NCI-H146 treated with DMSO at 0.1 percent for 48 hours (cell line): Measurements from ENCODE around the gene KDM1A.
A peak's percentile ranks its signal among the peaks of the same experiment; 100 is the strongest.

Experiments used
- DNase-seq: peaks from one replicate; lab custom pipeline; 2025; ENCODE audit not compliant: unreplicated experiment; lab: John Stamatoyannopoulos, UW

The KDM1A gene

DNA sequence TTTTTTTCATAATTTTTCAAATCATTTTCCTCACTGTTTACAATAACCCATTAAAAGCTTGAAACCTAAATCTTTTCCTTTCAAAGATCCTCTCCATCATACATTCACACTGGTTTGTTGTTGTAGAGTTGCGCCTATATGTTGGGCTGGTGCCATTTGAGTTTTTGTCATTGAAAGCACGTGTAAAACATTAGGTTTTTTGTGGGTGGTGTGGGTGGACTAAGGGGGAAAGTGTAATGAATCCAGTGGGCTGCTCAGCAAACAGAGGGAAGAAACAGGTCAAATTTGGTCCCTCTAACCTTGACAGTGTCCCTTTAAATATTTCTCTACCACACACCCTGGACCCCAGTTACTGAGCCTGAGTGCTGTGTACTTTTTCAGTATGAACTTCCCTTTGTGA lies 46.8 kb downstream of the KDM1A start:
- DNase-seq, result no peak

DNA sequence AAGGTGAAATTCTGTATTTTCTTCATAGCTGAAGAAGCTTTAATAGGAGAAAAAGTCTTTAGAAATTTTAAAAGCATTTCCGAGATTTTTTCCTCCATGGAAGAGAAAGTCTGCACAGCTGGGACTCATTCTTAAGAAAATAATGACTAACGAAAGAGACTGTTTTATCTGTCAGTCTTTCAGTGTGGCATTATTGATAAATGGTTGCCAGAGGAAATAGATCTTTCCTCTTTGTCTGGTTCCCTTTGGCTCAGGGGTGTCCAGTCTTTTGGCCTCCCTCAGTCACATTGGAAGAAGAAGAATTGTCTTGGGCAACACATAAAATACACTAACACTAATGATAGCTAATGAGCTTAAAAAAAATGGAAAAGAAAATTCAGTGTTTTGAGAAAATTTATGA lies 49.9 kb downstream of the KDM1A start:
- DNase-seq, result no peak

DNA sequence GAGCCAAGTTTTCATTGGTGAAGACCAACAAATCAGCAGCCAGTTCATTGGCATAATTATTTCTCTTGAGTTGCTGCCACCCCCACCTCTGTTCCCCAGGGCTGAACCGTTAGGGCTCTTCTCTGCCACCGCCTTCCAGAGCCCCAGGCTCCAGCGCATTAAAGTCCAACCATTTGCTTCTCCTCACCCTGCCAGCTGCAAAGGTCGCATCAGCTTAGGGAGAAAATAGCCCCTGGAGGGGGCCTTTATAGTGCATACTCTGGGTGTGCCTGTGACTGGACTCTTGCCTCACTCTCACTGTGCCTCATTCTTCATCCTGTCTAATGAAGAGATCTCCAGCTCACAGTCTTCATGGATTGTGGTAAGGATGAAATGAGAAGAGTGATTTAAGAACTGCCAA lies 50.4 kb downstream of the KDM1A start:
- no peak for DNase-seq

DNA sequence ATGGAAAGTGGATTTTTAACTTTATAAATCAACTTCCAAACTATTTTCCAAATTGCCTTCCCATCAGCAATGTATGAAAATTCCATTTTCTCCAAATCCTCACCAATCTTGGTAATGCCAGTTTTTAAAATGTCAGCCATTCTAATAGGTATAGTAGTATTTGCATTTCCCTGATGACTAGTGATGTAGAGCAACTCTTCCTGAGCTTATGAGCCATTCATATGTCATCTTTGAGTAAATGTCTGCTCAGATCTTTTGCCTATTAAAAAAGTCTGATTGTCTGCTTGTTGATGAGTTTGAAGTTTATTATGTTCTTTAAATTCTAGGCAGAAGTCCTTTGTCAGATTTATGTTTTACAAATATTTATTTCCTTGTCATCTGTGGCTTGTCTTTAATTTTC lies 54.7 kb downstream of the KDM1A start:
- no peak for DNase-seq

DNA sequence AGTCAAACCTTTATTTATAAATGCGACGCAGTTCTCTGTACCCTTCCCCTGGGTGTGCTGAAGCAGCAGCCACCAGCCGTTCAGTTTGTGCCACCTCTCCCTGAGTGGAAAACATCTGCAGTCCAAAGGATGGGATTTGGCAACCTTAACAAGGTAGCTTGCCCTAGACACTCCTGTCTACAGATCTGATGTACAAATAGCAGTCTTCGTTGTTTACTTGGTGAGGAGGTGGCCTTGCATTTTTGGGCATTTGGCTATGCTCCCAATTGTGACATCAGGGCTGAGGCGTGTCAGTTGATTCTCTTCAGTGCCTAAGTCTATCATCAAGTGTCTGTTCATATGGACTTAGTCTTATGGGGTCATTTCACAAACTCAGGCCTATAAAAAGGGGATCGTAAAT lies 59.8 kb downstream of the KDM1A start:
- DNase-seq, result no peak

DNA sequence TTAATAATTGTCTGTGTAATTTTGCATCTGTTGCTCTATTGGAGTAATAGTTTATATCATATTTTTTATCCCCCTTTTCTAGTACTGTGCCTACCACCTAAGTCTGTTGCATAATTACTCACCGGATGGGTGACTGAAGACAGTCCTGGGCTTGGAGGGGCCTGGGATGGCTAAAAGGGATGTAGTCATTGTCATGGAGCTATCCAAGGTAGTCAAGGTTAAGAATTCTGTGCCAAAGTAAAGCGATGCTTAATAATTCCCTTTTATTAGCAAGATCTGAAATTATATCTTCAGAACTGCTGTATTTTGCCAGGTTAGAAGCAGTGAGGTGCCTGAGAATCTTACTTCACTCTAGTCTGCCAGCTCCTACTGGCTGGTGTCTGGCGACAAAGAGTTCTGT lies 61.6 kb downstream of the KDM1A start:
- DNase-seq, result no peak

DNA sequence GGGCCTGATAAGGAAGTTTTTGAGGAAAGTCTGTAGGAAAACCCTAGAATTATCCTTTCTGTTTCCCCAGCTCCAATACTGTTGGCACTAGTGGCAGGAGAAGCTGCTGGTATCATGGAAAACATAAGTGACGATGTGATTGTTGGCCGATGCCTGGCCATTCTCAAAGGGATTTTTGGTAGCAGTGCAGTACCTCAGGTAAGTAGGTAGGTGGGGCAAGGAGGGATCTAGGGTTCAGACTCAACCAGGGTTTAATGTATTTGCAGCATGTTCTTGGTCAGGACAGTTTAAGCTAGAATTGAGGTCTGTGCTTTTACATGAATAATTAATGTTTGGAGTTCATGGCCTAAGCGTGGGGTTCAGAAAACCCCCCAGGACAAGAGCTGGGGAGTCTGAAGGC lies 62.1 kb downstream of the KDM1A start:
- no peak for DNase-seq

DNA sequence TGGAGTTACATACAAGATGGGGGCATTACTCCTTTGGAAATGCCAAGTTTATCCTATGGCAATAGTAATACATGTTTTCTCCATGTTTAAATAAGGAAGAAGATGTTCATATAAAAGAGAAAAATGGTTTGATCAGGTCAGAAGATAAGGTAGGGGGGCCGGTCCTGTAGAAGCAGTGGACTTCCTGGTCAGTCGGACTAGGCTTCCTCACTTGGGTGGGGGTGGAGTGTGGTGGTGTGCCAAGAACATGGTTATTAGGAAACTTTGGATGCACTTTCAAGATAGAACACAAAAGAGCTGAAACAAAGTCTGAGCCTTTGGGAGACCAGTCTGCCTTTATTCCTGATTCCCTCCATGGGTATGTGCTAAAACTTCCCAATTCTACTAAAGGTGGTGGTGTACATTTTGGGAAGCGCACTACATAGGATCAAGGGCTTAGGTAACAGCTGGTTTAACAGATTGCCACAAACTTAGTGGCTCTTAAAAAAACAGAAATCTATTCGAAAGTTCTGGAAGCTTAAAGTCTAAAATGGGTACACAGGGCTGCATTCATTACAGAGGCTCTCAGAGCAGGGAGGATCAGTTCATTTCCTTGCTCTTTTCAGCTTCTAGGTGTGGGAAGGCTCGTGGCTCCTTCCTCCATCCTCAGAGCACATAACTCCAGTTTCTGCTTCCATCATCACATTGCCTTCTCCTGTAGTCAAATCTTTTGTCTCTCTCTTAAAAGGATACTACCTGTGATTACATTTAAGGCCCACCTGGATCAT lies 64.6 kb downstream of the KDM1A start:
- no peak for DNase-seq

DNA sequence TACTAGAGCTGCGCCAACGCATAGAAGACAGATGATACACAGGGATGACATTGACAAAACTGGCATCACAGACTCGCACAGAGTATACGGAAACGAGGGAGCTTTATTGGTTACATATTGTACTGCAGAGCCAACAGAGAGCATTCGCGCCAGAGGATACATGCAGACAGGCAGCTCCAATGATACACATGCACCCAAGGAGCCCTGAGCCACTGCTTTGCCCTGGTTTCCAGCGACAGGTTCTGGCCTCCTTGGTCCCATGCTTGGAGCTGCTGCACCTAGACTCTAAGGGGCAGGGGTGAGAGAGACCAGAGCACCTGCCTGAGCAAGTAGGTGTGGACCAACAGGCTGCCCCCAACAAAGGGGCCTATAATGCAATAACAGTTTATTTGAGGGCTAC lies 65.6 kb downstream of the KDM1A start:
- no peak for DNase-seq

DNA sequence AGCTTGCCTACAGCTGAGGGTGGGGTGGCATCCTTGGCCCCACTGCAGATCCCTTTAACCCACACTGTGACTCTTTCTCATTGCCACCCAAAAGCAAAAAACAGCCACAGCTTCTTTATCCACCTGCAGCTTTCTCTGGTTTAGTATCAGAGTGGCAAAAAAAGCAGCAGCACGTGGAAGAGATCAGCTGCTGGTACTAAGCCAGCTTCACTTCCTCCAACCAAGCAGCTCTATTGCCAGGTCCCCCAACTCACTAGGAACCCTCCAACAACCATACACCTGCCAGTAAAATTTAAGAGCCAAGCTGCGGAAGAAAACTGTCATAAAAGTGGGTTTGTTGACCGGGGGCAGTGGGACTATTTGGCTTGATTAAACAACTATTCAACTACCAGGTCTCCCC lies 66.4 kb downstream of the KDM1A start:
- no peak for DNase-seq

DNA sequence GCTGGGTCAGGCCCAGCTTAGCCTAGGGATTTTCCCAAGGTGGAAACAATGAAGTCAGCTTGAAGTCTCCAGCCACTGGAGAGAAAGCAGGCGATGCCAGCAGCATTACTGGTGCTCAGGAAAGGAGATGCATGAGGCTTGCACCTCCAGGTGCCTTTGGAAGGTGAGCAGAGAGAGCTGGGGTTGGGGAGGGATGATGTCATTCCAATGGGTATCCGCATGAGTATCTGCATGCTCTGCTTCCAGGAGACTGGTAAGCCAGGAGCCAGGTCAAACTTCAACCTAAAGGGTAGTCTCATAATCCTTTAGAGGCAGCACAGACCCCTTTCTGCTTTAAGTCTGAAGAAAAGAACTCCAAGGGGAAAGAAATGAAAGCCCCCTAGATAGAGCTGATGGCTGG lies 68.8 kb downstream of the KDM1A start:
- no peak for DNase-seq

DNA sequence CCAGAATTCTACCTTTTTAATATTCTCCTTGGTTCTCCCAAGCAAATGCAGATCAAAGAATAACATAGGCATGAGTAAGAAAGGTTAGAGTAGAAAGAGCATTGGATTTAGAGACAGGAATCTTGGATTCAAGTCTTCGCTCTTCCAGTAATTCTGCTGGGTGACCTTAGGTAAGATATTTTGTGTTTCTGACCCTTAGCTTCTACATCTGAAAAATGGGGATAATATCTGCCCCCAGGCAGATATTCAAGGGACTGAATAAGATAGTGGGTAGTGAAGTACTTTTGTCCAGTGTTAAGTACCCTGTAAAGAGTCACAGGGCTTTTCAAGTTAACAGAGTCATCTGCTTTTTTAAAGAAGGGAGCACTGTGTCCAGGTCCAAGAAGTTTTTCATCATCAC lies 70.8 kb downstream of the KDM1A start:
- no peak for DNase-seq

DNA sequence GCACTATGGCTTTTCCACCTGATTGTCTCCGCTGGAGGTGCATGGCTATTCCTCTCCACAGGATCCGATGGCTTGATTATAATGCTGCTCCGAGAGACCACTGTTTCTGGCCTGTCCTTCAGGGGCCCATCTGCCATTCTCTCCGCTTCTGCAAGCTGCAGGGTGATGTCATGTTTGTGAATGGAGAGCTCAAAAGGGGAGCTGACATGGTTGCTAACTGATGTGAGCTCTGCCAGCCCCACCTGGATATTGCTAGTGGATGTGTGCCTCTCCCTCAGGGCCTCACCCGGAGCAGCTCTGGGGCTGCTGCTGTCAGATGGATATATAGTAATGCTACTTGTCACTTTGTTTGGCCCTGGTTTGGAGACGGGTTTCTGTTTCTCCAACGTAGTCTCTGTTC lies 72.3 kb downstream of the KDM1A start:
- DNase-seq, result no peak

DNA sequence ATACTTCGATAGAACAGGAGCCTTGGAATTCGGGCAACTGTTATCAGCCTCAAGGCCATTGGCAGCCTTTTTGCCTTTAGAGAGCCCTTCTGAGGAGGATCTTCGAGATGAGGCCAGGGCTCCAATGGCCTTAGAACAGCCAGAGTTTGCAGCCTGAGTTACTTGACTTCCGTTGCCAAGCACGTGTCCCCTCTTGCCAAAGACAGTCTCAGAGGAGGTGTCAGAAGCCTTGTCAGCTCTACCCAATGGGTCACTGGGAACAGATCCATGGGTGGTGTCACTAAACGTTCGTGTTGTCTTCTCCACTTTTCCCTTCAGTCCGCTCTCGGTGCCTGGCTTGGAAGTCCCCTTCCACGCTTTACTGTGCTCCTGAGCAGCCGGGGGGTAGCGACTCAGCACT lies 73.2 kb downstream of the KDM1A start:
- no peak for DNase-seq

DNA sequence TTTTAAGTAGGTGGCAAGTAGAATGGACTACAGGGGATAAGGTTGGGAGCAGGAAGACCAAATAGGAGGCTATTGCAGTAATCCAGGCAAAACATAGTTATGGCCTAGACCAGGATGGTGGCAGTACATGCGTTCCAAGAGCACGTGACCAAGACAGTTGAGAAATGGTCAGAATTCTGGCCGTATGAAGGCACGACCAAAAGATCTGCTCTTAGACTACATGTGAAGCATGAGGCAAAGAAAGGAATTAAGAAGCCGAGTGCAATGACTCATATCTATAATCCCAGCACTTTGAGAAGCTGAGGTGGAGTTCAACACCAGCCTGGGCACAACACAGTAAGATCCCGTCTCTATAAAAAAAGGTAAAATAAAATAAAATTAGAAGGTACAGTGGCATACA lies 78.0 kb downstream of the KDM1A start:
- no peak for DNase-seq

DNA sequence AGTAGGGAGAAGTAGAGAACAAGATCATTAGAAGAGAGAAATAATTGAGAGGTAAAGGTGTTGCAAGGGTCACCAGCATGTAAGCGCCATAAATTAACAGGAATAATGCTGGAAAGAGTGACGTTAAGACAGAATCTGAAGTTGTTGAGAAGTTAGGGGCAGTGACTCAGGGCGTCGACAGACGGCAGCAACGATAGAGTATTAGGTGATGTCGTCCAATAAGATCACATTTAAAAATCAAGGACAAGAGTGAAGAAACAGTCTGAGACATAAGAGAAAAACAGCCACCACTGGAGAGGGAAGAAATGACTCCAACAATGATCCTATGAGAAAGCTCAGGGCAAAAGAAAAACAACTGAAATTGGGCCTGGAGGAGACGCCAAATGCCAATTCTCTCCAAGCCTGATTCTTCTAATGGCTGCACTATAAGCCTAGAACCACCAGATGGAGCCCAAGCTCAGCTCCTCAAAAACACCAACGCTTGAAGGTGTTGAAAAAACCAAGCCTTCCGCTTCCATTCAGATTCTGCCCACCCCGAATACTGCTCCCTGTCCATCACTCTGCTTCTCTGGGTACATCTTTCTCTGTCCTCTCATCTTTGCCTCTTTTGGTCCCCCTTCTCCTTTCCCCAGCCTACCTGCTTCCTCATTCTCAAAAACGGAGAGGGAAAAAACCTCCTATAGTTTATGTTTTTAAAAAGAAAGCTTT lies 79.3 kb downstream of the KDM1A start:
- peak; percentile 13 for DNase-seq

DNA sequence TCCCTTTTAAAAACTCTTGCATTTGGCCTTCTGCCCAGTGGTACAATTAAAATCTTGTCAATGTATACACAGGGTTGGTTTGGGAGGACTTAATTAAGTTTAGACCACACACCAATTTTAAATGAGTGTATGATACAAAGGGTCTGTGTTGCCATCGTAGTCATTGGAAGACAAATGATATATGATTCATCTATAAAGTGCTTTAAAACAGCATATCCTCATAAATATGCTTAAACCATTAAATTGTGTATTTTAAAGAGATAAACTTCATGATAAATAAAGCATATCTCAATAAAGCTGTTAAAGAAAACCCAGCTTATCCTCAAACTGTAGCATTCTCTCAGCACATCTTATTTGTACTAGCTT lies 79.9 kb downstream of the KDM1A start:
- no peak for DNase-seq

DNA sequence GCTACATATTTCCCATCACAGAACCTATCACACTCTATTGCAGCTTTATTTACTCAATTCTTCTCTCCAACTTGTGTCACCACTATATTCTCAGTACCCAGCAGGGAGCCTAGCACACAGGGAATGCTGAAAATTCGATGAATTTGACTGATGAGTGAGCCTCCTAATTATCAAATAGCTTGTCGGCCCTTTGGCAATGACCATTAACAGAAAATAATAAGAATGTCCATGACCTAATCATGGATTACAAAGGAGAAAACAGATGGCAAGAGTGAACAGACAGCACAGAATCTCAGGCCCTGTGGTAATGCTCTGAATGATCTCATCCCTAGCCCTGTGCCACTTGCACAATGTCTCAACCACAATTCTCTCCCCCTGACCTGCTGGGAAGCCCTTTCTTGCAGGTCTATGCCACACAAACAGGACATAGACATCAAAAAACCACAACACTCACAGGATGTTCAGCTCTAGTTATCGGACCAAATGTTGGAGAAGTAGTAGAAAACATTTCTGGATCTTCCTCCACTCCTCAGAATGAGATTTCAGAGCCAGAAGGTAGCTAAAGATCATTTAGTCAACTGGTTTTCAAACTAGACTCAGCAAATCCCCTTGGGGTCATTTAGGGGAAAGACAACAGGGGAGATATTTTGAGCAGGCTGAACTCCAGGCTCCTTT lies 80.9 kb downstream of the KDM1A start:
- DNase-seq, result peak; percentile 1

DNA sequence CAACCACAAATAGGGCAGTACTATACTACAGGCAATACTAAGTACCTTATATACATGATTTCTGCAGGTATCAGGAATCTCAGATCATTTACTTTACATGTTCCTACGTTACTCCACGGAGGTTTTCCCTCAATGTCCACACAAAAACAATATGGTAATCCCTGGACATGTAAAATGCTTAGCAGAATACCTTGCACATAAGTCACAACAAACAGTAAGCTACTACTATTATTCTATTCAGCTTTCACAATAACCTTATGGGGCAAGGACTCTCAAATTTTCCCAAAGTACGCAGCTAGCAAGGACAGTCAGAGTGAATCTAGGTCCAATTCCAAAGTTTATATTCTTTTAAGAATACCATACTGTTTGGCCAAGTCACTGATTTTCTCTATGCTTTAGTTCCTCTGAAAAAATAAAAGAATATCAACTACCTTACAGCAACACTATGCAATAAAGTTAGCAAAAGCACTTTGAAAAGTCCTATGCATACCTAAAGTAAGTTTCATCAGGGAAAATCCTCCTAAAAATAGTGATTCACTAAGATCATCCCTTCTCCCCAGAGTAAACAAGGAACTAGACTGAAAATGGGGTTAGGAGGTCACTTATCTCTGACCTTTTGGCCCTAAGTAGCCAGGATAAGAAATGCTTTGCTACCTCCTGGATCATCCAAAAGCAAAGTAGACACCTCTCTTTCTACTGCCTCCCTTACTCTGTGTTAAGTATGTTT lies 82.0 kb downstream of the KDM1A start:
- no peak for DNase-seq

DNA sequence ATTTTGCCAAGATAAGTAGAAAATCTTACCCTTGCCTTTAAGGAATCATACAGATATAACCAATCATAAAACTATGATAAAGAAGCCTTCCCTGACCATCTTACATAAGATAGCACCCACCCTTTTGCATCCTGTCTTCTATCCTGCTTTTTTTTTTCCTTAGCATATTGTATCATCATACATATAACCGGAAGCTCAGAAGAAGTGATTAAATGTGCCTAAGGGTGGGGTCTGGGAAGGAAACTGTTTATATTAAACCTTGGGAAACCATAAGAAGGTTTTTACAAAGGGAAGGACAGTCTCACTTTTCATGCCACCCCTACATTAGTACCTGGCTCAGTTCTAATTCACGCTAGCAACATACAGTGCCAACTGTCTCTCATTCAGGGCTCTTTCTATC lies 82.6 kb downstream of the KDM1A start:
- no peak for DNase-seq

DNA sequence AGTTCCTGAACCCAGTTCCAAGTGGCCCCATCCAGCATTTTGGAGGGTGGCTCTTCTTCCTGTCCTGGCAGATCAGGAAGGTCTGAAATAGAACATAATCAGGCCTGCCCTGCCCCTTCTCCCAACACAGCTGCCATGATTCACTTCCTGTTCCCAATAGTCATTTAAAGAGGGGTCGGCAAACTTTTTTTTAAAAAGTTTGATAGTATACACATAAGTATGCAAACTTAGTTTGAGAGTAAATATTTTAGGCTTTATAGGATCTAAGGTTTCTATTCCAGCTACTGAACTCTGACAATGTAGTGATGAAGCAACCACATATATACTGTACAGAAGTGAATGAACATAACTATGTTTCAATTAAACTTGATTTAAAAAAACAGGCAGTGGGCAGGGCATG lies 83.0 kb downstream of the KDM1A start:
- no peak for DNase-seq
